Chondrocyte (in vitro differentiated cells): ENCODE data around the gene SMYD2. TPM values are rescaled to one million over a fixed set of nuclear protein-coding genes. Genes with fewer than 3 reads are reported as not detected.

Experiments
- DNase-seq: peaks from one replicate; pipeline ENCODE4 v3.0.0; 2021; ENCODE audit warnings: mixed read lengths, low spot score
- H3K27ac Mint-ChIP-seq: one replicate; pipeline ENCODE4 v1.8.0; 2021; ENCODE audit warnings: mild to moderate bottlenecking, moderate library complexity, mixed read lengths; ENCODE audit not compliant: unreplicated experiment
- H3K27me3 Mint-ChIP-seq: 2 replicates; pipeline ENCODE4 v1.8.0; 2021; ENCODE audit warnings: low read depth, mixed read lengths
- H3K36me3 Mint-ChIP-seq: 2 replicates; pipeline ENCODE4 v1.8.0; 2021; ENCODE audit warnings: low read depth, mixed read lengths
- H3K4me1 Mint-ChIP-seq: 2 replicates; pipeline ENCODE4 v1.8.0; 2021; ENCODE audit warnings: low read depth, mild to moderate bottlenecking, mixed read lengths
- H3K4me3 Mint-ChIP-seq: one replicate; pipeline ENCODE4 v1.8.0; 2021; ENCODE audit warnings: mild to moderate bottlenecking, moderate library complexity, mixed read lengths; ENCODE audit not compliant: unreplicated experiment
- H3K9me3 Mint-ChIP-seq: 2 replicates; pipeline ENCODE4 v1.8.0; 2021; ENCODE audit warnings: low read depth, mixed read lengths
- CTCF ChIP-seq: fragments of 200-600 bp; sonication (generic); IDR thresholded peaks from 2 replicates; pipeline ENCODE4 v1.5.0; 2021; ENCODE audit warnings: antibody characterized with exemption, mild to moderate bottlenecking, moderate library complexity
- total RNA-seq: library from RNA; stranded (reverse); gene quantifications from 3 replicates; pipeline ENCODE4 v1.2.1, GENCODE V29; 2021

SMYD2 gene
- total RNA-seq, 1 donor from 2014 or later = 50.3 TPM

DNA sequence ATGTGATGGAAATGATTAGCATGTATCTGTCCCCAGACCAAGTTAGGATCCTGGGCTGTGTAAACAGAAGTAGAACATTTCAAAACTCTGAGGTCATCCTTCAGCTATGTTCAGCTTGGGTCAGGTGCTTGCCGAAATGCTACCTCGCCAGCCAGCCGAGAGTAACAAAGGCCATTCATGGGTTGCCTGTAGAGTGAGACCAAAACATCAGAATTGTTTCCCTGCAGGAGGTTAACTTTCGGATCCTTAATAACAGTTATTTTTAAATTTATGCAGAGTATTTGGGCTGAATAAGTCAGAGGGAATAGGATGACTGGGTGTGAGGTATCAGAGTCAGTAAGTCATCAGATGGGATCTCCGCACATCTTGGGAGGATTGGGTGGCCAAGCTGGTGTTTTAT is 35.6 kb downstream of the SMYD2 start:
- H3K4me1 Mint-ChIP-seq = peaks cover 48% of the 10 kb centered on the region
- H3K36me3 Mint-ChIP-seq = peaks cover 14% of the 10 kb centered on the region
- no peak for DNase-seq
- no peak for TF ChIP-seq CTCF
- H3K4me3 Mint-ChIP-seq = no peak overlapping the region
- H3K27me3 Mint-ChIP-seq = no peaks in the 10 kb centered on the region
- H3K27ac Mint-ChIP-seq = peak overlapping the region; percentile 81
- no peaks in the 10 kb centered on the region for H3K9me3 Mint-ChIP-seq

DNA sequence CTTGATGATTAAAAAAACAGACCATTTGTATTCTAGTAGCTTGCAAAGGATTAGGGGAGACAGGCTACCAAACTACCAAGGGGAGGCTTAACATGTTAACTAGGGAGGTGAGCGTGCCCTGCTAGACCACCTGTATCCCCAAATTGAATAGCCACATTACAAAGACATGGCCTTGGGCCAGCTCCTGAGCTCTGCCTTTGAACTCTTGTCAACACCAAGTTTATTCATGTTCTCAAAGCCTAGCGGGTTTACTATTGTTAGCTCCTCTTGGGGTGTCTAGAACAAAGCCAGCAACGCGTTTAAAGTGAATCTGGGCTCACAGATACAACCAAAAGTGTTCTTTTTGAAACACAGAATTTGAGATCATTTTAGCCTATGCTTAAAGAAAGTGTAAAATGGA is 36.3 kb downstream of the SMYD2 start:
- no peak for TF ChIP-seq CTCF
- DNase-seq = no peak
- H3K4me3 Mint-ChIP-seq = no peak overlapping the region
- peaks cover 48% of the 10 kb centered on the region for H3K4me1 Mint-ChIP-seq
- H3K36me3 Mint-ChIP-seq = peaks cover 17% of the 10 kb centered on the region
- peak overlapping the region; percentile 81 for H3K27ac Mint-ChIP-seq
- H3K27me3 Mint-ChIP-seq = no peaks in the 10 kb centered on the region
- H3K9me3 Mint-ChIP-seq = no peaks in the 10 kb centered on the region

DNA sequence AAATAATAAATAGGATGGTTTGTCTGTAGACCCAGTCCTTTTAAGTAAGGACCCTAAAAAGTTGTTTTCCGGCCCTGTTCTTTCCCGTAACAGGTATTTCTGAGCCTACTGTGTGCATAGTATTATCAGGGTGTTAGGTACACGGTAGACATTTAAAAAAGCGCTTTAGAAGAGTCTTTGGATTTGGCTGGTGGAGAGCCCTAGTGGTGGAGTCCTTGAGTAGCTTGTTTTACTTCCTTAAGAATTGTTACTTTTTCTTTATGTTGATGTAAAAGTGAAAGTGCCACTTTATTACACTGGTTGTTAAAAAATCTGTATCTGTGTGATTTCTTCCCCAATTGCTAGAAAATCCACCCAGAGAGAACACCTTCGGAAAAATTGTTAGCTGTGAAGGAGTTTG is 36.8 kb downstream of the SMYD2 start:
- no peaks in the 10 kb centered on the region for H3K9me3 Mint-ChIP-seq
- TF ChIP-seq CTCF = peak; percentile 68
- H3K27me3 Mint-ChIP-seq = no peaks in the 10 kb centered on the region
- H3K27ac Mint-ChIP-seq = peak overlapping the region; percentile 90
- peaks cover 17% of the 10 kb centered on the region for H3K36me3 Mint-ChIP-seq
- DNase-seq = no peak
- H3K4me3 Mint-ChIP-seq = no peak overlapping the region
- H3K4me1 Mint-ChIP-seq = peaks cover 48% of the 10 kb centered on the region

GRCh38 chr1:214318356-214318755 is 37.4 kb downstream of the SMYD2 start:
- DNase-seq = no peak
- peaks cover 48% of the 10 kb centered on the region for H3K4me1 Mint-ChIP-seq
- no peaks in the 10 kb centered on the region for H3K9me3 Mint-ChIP-seq
- no peak for TF ChIP-seq CTCF
- H3K27ac Mint-ChIP-seq = peak overlapping the region; percentile 90
- H3K4me3 Mint-ChIP-seq = peak overlapping the region; percentile 44
- H3K27me3 Mint-ChIP-seq = no peaks in the 10 kb centered on the region
- peaks cover 17% of the 10 kb centered on the region for H3K36me3 Mint-ChIP-seq

- peaks cover 48% of the 10 kb centered on the region for H3K4me1 Mint-ChIP-seq
These were observed 38.2 kb downstream of the SMYD2 start for GRCh38 chr1:214318956-214319736.

More at GRCh38 chr1:214318956-214319736, 38.2 kb downstream of the SMYD2 start:
- H3K9me3 Mint-ChIP-seq = no peaks in the 10 kb centered on the region
- H3K27ac Mint-ChIP-seq = peak overlapping the region; percentile 90
- no peak overlapping the region for H3K4me3 Mint-ChIP-seq
- TF ChIP-seq CTCF = no peak
- no peaks in the 10 kb centered on the region for H3K27me3 Mint-ChIP-seq
- H3K36me3 Mint-ChIP-seq = peaks cover 17% of the 10 kb centered on the region
- DNase-seq = no peak
